Hypothalamus (tissue), 51 donors: ENCODE measurements around the gene PCSK5.
"Not testable (repeated sequence)": the region's sequence is repeated elsewhere in the genome, so short reads cannot be mapped to it uniquely, and the experiment has no call there.

ENCODE experiments used
- DNase-seq, 51 donors: peaks; one replicate each; lab custom pipeline; 2025; lab: John Stamatoyannopoulos, UW

Gene PCSK5

DNA sequence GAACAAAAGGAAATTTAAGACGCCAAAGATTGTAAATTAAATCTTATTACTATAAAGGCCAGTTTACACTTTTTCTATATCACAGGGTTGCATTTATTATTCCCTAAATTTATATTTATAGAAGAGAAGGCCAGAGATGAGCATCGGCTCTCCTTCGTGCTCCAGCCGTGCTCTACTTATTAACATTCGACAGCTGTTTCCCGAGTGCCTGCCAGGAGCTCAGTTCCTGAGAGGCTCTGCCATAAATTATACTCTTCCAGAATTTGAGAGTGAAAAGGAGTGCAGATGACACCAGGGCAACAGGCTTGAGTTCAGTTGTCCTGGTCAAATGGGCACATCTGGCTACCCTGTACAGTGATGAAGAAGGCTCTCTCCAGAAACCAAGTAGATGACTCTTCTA, 70.1 kb downstream of the PCSK5 start:
- peak in 18 of 51 donors; percentile 3 to 45 (median 17) for DNase-seq

DNA sequence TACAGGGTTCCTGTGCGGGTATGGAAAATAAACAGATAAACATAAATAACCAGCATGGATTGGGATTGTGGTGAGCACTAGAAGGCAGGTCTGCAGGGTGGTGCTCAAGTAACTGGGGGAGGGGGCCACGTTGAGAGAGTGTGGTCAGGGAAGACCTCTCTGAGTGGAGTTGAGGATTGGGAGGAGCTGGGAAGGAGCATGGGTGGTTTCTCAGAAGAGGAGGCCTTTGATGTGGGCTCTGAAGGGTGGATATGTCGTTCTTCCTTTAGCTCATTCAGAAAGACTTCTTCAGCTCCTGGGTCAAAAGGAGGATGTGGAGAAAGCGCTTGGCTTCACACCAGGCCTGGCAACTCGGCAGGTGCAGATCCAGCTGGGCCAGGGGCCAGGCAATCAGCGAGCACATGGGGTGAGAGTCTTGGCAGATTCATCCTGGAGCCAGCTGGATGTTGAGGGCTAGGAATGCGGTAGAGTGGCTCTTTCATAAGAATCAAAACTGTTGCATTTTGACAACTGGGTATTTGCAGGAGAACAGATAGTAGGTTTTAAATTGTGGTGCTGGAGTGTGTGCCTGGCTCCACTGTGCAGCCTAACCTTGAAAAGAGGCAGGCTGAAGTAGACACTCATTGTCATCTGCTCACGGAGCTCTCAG, 71.7 kb downstream of the PCSK5 start:
- peak in 22 of 51 donors; percentile 1 to 65 (median 26) for DNase-seq

DNA sequence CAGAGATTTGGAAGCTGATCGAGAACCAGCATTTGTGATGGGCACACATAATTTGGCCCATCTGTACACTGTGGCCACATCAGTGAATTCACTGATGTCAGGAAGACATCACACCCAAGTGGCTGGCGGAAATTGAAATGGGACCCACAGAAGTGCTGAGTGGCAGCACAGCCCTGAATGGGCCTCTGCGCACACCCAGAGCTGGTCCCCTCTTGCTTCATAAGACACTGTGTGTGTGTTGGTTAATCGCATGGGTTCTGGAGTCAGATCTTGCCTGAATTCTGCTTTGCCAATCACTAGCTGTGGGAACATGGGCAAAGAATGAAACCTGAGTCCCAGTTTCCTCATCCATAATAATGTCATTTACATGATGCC, 72.2 kb downstream of the PCSK5 start:
- no peak for DNase-seq

DNA sequence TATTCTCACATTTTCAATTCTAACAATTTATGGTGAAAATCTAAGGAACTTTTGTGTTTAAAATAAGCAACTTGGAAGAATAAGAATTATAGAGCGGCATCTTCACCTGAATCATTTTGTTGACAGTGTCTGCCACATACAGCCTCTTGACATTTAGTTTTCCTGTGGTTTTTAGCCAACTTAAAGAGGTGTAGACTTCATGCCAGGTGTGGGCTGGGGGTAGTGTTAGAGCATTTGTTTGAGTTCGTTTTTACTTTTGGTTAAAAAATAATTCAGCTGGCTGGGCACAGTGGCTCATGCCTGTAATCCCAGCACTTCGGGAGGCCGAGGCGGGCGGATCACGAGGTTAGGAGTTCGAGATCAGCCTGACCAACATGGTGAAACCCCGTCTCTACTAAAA, 72.8 kb downstream of the PCSK5 start:
- not testable (repeated sequence) for DNase-seq

DNA sequence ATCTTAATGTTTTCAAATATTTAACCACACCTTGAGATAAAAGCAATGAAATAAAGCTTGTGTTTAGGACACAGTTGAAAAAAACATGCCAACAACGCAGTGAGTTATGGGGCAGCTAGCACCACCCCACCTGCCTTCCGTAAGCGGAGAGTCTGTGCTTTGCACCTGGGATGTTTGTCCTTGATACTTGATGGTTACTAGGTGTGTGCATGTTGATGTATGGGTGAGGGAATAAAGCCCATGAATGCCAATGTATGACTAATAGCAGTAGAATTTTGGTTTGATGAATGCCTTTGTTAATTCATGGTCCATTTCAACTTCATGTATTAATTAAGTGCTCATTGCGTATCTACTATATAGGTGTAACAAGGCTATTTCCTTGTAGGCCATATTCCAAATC, 74.0 kb downstream of the PCSK5 start:
- DNase-seq, result no peak

DNA sequence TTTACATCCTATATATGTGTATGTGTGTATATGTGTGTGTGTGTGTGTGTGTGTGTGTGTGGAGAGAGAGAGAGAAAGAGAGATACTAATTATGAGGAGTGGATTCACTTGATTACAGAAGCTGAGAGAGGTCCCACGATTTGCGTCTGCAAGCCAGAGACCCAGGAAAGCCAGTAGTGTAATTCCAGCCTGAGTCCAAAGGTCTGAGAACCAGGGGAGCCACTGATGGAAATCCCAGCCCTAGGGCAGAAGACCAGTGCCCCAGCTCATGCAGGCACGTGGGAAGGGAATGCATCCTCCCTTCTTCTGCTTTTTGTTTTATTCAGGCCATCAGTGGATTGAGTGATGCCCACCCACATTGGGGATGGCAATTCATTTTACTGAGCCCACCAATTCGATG, 74.8 kb downstream of the PCSK5 start:
- no peak for DNase-seq

DNA sequence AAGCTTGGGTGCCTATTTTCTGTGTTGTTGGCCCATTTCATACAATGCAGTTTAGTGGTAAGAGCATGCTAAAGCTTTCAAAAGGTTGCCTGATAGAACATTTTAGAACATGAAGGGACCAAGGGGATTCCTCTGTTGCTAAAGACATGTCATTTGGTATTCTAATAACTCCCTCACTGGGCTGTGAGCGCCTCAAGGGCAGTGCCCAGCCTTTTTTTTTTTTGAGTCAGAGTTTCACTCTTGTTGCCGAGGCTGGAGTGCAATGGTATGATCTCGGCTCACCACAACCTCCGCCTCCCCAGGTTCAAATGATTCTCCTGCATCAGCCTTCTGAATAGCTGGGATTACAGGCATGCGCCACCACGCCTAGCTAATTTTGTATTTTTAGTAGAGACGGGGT, 77.1 kb downstream of the PCSK5 start:
- no peak for DNase-seq

DNA sequence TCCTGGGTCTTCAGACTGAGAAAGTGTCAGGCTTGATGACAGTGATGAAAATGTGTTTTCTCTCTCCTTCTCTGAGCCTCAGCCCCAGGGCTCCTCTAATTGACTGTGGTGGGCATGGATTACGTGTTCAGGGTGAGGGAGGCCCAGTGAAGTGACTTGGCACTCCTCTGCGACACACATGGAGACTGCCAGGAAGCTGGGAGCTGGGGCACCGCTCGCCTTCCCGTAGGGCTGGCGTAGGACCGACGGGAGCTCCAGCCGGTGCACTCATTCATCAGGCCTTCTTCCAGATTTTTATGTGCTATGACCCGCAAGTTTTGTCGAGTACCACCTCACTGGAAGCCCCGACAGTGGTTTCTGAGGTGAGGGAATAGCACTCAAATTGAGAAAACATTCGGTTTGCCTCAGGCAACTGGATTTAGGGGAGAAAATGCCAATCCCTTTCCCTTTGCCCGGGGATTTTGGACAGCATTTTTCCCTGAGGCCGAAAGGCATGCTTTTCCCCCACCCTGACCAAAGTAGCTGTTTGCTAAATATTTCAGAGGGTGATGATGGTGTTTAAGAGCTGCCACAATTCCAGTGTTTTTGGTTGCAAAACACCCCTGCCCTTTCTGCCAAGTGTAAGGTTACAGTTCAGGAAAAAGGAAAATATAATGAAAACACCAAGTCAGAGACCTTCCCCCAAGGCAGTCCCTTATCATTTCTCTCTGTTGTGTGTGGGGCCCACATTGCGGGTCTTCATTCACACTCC, 83.7 kb downstream of the PCSK5 start:
- DNase-seq, result peak in 11 of 51 donors; percentile 2 to 36 (median 4)

DNA sequence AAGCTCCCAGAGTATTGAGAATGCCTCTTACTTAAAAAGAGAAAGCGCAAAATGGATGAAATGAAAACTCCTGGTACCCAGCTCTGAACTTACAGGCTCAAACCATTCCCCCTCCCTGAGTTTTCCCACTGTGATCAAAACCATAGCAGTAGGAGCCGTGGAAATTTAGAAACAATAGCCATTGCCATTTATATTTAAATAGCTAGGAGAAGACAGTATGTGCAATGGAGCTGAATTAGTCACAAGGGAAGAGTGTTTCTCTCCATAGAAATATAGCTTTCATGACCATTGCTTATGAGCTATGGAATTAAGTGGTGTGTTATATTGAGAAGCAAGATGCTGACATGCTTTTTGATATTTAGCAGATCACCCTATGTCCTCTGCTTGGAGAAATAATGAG, 84.6 kb downstream of the PCSK5 start:
- DNase-seq, result no peak

DNA sequence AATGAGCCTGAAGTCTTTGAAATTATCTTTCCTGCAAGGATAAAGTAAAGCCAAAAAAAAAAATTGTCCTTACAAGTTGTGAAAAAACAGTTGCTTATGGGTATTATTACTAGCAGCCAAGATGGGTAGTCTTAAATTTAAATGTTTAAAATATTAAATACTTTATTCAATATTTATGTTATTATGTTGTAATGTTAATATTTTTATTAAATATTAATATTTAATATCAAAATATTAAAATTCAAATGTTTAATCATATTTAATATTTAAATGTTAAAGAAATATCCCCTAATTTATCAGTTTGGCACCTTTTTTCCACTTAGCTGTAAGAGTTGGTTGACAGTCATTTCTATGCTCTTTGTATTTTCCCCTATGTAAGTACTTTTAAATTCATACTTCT, 86.1 kb downstream of the PCSK5 start:
- DNase-seq, result no peak

DNA sequence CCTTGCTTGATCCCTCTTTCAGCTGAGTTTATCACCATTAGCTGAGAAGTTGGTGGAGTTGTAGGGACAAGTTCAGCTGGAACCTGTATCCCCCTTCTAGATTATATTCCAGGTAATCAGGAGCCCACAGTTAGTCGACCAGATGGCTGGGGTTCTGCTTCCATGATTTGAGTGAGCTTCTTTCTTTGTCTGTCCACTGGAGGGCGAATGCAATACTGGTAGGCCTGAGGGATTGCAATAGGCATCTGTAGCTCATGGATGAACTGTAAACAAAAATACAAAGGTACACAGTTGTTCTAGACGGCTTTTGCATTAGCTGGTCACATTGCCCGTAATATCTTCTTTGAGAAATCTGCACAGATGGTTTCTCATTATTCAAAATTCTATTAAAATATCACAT, 88.9 kb downstream of the PCSK5 start:
- no peak for DNase-seq

DNA sequence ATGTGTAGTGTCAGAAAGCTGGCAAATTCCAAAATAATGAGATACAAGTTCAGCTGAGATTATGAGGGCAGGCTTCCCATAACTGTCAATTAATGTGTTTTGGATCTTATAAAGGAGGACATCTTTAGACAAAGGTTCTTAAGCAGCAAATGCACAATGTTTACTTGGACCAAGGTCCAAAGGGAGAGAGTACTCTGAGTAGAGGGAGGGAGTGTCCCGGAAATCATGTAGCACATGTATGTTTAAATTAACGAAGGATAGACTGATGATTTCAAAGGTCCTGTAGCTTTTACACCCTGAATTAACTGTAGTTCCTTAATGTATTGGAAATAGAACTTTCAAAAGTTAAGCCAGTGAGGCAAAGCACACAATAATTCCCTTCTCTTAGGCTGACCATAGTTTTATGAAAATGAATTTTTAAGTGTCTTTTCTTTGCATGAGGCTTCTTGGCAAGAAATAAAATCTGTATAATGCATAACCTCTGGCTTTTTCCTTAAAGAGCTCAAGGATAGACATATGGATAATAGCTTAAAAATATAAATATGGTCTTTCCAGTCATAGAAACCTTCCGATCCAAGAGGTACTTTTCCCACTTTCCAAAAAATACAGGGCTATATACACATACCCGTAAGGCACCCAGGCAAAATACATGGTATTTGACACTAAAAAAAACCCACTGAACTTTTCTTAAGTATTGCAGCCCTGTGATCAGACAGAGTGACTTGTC, 93.0 kb downstream of the PCSK5 start:
- DNase-seq, result no peak

DNA sequence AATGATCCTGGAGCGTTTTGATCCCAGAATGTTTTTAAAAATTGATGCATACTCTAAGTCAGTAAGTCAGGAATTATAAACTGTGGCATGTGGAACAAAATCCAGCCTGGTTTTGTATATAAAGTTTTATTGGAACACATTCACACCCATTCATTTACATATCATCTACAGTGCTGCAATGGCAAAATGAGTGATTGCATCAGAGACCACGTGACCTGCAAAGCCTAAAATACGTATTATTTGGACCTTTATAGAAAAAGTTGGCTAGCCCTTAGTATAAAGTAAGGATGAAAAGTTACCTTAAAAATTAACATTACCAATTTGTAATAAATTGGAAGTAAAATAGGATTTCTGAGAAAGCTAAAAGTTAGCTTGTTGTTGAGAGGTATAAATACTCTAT, 95.0 kb downstream of the PCSK5 start:
- DNase-seq, result no peak

DNA sequence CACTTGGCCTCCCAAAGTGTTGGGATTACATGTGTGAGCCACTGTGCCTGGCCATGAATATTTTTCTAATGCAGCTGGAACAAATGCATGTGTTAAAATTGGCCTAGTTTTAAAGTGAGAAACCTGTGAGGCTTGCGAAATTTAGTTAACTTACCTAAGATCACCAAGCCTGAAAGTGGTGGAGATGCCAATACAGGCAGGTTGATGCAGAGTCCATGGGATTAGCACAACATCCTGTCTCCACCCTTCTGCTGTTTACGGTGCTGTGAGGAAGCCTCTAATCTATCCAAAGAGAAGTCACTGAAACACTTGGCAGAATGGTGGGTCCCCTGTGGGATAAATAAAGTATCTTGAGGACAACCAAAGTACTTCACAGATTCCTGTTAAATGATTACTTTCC, 98.2 kb downstream of the PCSK5 start:
- no peak for DNase-seq

DNA sequence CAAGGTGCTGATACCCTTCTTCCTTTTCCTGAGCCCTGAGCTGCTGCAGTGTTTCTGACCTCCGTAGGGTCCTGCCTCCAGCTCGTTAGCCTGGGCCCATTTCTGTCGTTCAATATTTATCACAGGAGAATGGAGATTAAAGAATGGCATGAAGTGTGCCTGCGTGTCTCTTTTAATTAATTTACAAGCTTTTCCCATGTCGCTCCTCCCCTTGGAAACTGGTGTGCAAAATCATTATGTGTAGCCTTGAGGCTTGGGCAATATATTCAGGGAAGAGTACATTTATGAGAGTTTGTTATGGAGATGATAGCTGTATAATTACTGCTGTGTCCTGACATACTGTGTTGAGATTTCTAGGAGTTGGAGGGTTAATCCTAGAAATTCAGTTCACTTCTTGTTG, 99.7 kb downstream of the PCSK5 start:
- DNase-seq, result no peak

DNA sequence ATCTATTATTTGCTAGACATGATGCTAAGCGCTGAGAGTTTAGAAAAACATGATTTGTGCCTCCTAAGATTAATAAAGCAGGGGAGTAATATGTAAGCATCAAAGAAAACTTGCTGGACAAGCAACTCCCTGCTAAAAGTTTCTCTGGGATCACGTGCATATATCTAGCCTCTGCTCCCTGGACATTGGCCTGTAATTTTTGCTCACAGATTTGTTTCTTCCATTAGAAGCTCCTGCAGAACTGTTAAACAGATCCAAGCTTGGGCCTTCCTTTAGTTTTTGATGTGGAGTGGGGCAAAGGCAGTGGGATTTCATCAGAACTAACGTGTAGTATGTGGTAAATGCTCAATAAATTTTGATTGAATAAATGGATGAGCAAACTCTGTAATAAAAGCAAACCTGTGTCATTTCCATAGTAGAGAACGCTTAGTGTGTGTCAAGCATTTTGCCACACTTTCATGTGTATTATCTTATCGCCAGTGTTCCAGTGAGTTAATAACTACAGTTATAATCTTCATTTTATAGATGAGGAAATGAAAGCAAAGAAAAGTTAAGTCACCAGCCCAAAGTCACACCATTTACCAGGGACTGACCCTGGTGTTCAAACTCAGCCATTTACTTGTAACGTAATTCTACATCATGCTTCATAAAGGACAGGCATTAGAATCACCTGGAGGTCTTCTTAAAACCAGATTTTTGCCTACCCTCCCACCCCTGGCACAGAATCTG, 100.3 kb downstream of the PCSK5 start:
- no peak for DNase-seq

DNA sequence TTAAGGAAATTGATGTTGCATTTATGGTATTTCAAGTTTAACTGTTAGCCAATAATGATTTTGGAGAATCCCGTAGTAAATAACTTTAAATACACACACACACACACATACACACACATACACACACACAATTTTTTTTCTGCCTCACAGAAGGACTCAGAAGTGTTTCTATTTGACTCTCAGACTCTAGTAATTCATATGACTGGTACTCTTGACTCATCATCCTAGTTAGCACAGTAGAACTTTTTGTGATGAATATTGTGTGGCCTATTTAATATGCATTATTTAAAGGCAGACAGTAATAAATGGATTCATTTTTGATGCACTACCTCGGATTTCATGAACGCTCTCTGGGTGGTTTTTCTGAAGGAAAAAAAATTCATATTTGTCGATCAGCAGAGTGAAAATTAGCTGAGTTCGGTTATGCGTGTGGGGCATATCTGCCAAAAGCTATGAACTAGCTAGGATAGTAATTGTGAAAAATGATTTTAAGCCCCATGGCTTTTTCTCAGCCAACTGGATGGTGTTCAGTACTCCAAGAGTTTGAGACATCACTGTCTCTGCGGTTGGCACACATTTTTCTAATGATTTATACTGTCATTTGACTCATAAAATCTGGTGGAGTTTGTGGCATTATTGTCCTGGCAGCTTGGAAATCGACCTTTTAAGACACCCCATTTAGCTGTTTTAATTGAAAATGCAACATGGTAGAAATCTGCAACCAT, 102.2 kb downstream of the PCSK5 start:
- no peak for DNase-seq

DNA sequence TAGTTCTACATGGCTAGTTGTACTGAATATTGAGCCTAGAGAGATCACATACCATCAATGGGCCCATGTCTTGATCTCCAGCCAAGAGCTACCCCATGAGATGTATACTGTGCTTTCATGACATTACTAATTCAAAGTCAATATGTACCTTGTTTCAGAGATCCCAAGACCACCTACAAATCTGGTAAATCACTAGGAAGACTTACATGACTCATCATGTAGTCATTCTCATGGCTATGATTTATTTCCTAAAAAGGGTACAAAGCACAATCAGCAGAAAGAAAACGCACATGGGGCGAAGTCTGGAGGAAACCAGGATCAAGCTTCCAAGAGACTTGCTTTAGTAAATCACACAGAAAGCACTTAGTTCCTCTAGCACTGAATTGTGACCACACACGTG, 103.0 kb downstream of the PCSK5 start:
- no peak for DNase-seq

DNA sequence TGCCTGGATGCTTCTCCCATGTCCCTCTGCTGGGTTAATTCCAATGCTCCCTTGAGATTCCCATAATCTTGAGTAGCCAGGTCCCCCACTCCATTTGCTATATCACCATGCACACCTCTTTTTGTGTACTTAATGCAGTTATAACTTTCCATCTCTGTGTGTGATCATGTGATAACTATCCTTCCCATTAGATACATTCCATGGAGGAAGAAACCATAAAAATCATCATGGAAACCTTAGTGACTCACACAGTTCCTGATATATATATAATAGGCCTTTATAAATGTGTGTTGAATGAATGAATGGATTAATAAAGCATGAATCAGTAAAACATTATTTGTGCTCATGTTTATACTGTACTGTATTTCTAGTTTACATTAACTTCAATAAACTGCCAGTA, 104.6 kb downstream of the PCSK5 start:
- no peak for DNase-seq

DNA sequence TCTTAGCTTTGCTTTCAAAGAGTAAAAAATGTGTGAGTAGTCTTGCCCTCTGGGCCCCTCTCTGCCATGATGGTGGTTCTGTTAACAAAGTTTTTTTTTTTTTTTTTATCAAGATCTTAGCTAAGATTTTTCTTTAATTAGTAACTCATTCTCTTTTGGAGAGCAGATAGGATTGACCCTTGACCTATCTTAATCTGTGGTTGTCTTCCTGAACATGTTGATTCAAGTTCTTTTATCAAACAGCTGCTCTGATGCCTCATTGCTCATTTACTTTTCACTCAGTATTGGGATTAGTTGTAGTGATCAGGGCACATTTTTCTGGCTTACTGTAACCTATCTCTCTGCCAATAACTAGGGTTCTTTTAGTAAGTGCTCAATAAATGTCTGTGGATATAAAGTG, 106.3 kb downstream of the PCSK5 start:
- DNase-seq, result no peak

DNA sequence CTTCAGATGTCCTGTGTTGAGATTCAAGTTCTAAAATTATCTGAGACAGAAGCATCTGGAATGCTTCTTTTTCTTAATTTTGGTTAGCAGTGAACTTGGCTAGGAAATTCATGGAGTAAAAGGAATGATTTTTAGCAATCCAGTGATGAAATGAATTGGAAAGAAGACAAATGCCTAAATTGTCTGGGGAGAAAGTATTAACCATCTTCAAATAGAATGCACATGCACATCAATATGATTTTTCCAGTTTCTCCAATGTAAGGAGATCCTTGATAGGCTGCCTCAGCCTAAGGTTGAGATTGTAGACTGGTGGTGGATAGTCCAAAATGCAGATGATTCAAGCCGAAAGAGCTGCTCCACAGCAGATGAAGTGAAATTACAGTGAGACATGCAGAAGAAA, 106.7 kb downstream of the PCSK5 start:
- DNase-seq, result no peak
